H1 (cell line): ENCODE measurements around the gene PMEPA1. TPM values are rescaled to one million over a fixed set of nuclear protein-coding genes. Genes with fewer than 3 reads are reported as not detected.

Experiments
- CTCF ChIA-PET: fragments of 300-600 bp; sonication (Branson Sonifier 250); formaldehyde crosslinking; loops from one replicate; lab custom pipeline; 2021; ENCODE audit not compliant: partially characterized antibody; lab: Charles Lee
- POLR2A ChIA-PET: fragments of 300-600 bp; sonication (Branson Sonifier 250); formaldehyde crosslinking; loops from one replicate; lab custom pipeline; 2021; ENCODE audit warnings: inconsistent platforms; ENCODE audit not compliant: partially characterized antibody; lab: Charles Lee
- DNase-seq, 2 experiments: peaks; one replicate each; pipeline versions ENCODE4 v3.0.0 to v3.0.0-alpha.2; 2010 to 2022; ENCODE audit warnings: low spot score in 2 of 2, low read depth in 1 of 2, mixed read lengths in 1 of 2
- FAIRE-seq: peaks from 2 replicates; lab custom pipeline; 2011; peaks lifted over from hg19 to GRCh38; lab: Jason Lieb, UNC
- H2AFZ ChIP-seq: 2 replicates; pipeline ENCODE4 v1.8.1; 2012; ENCODE audit warnings: low read length, inconsistent platforms
- H2AK5ac ChIP-seq: 2 replicates; pipeline ENCODE4 v1.6.1; 2013; ENCODE audit warnings: low read depth, low read length
- H2BK120ac ChIP-seq: replicated peaks from 2 replicates; pipeline ENCODE3; 2013; ENCODE audit warnings: low read depth, low read length, inconsistent platforms
- H2BK12ac ChIP-seq: 2 replicates; pipeline ENCODE4 v1.6.1; 2013; ENCODE audit warnings: low read depth, low read length
- H2BK15ac ChIP-seq: 2 replicates; pipeline ENCODE4 v1.6.1; 2013; ENCODE audit warnings: low read length
- H2BK20ac ChIP-seq: 2 replicates; pipeline ENCODE4 v1.6.1; 2013; ENCODE audit warnings: low read length
- H2BK5ac ChIP-seq: 2 replicates; pipeline ENCODE4 v1.6.1; 2013; ENCODE audit warnings: low read depth, low read length
- H3K14ac ChIP-seq: 2 replicates; pipeline ENCODE4 v1.6.1; 2013; ENCODE audit warnings: inconsistent platforms; ENCODE audit not compliant: insufficient read length
- H3K18ac ChIP-seq: 2 replicates; pipeline ENCODE4 v1.6.1; 2013; ENCODE audit warnings: low read length; ENCODE audit errors: extremely low read depth
- H3K23ac ChIP-seq: 2 replicates; pipeline ENCODE4 v1.6.1; 2013; ENCODE audit warnings: inconsistent platforms; ENCODE audit not compliant: insufficient read length
- H3K23me2 ChIP-seq: 2 replicates; pipeline ENCODE4 v1.6.1; 2013; ENCODE audit warnings: low read depth, low read length
- H3K27ac ChIP-seq: 2 replicates; pipeline ENCODE4 v1.6.1; 2011; ENCODE audit warnings: low read depth, low read length, inconsistent platforms
- H3K27me3 ChIP-seq, 4 experiments: replicated peaks in 1 of 4; 1 replicate in 1 of 4; 2 replicates in 3 of 4; pipeline versions ENCODE4 v1.6.1 to v1.8.1; 2011 to 2013; ENCODE audit warnings: low read length in 3 of 4, mild to moderate bottlenecking in 3 of 4, inconsistent platforms in 2 of 4, mixed read lengths in 2 of 4, moderate library complexity in 1 of 4; ENCODE audit not compliant: control insufficient read depth in 3 of 4, insufficient read depth in 3 of 4; ENCODE audit errors: extremely low read depth in 1 of 4
- H3K36me3 ChIP-seq, 4 experiments: 2 replicates each; pipeline versions ENCODE4 v1.6.1 to v1.8.1; 2011 to 2013; ENCODE audit warnings: mild to moderate bottlenecking in 4 of 4, low read length in 3 of 4, moderate library complexity in 2 of 4, control low read depth in 1 of 4, inconsistent platforms in 1 of 4; ENCODE audit not compliant: insufficient read depth in 4 of 4, control insufficient read depth in 2 of 4
- H3K4ac ChIP-seq: replicated peaks from 2 replicates; pipeline ENCODE3; 2013; ENCODE audit warnings: low read length, low read depth, mixed read lengths, inconsistent platforms; ENCODE audit not compliant: insufficient read length
- H3K4me1 ChIP-seq, 4 experiments: replicated peaks in 1 of 4; 1 replicate in 1 of 4; 2 replicates in 3 of 4; pipeline versions ENCODE4 v1.6.1 to v1.8.1; 2011 to 2013; ENCODE audit warnings: low read length in 3 of 4, inconsistent platforms in 2 of 4, mixed read lengths in 1 of 4; ENCODE audit not compliant: insufficient read depth in 4 of 4, control insufficient read depth in 3 of 4
- H3K4me2 ChIP-seq, 2 experiments: 2 replicates each; pipeline versions ENCODE4 v1.6.1 to v1.8.1; 2011 to 2013; ENCODE audit warnings: low read depth in 2 of 2, low read length in 2 of 2, control low read depth in 1 of 2, inconsistent platforms in 1 of 2, mild to moderate bottlenecking in 1 of 2; ENCODE audit not compliant: insufficient read depth in 1 of 2
- H3K4me3 ChIP-seq, 4 experiments: fragments of 200-600, 300-600 bp in 1 of 4; sonication (generic), shearing (Covaris generic), sonication (Bioruptor Twin) in 1 of 4; 2 replicates each; pipeline versions ENCODE4 v1.5.1 to v1.8.1; 2011 to 2016; ENCODE audit warnings: low read length in 4 of 4, low read depth in 3 of 4, control low read depth in 2 of 4, inconsistent platforms in 2 of 4, mild to moderate bottlenecking in 2 of 4, mixed read lengths in 1 of 4, moderate library complexity in 1 of 4; ENCODE audit not compliant: insufficient read depth in 2 of 4; ENCODE audit errors: extremely low read depth in 1 of 4
- H3K56ac ChIP-seq: replicated peaks from 2 replicates; pipeline ENCODE3; 2013; ENCODE audit warnings: low read depth, mild to moderate bottlenecking, mixed read lengths, low read length, inconsistent platforms; ENCODE audit not compliant: insufficient read length
- H3K79me1 ChIP-seq: 2 replicates; pipeline ENCODE4 v1.6.1; 2013; ENCODE audit warnings: low read depth, low read length, control low read depth
- H3K79me2 ChIP-seq, 2 experiments: 2 replicates each; pipeline versions ENCODE4 v1.6.1 to v1.8.1; 2012 to 2013; ENCODE audit warnings: low read length in 2 of 2, mild to moderate bottlenecking in 2 of 2, inconsistent platforms in 1 of 2; ENCODE audit not compliant: insufficient read depth in 2 of 2, control insufficient read depth in 1 of 2
- H3K9ac ChIP-seq, 4 experiments: replicated peaks in 1 of 4; 1 replicate in 1 of 4; 2 replicates in 3 of 4; pipeline versions ENCODE4 v1.6.1 to v1.8.1; 2011 to 2013; ENCODE audit warnings: low read depth in 3 of 4, low read length in 3 of 4, control low read depth in 2 of 4, mild to moderate bottlenecking in 2 of 4, moderate library complexity in 2 of 4, inconsistent platforms in 1 of 4; ENCODE audit errors: extremely low read depth in 1 of 4
- H3K9me3 ChIP-seq, 2 experiments: 2 replicates each; pipeline versions ENCODE4 v1.6.1 to v1.8.1; 2012 to 2013; ENCODE audit warnings: mild to moderate bottlenecking in 2 of 2, moderate library complexity in 2 of 2, control low read depth in 1 of 2, inconsistent platforms in 1 of 2, low read depth in 1 of 2, low read length in 1 of 2, mixed read lengths in 1 of 2; ENCODE audit not compliant: insufficient read depth in 2 of 2
- H4K20me1 ChIP-seq, 2 experiments: replicated peaks in 1 of 2; 2 replicates each; pipeline versions ENCODE3 to v1.8.1; 2011 to 2013; ENCODE audit warnings: inconsistent platforms in 2 of 2, low read length in 2 of 2, mild to moderate bottlenecking in 1 of 2; ENCODE audit not compliant: insufficient read depth in 2 of 2, control insufficient read depth in 1 of 2
- H4K5ac ChIP-seq: 2 replicates; pipeline ENCODE4 v1.6.1; 2013; ENCODE audit warnings: low read length, low read depth, mixed read lengths, inconsistent platforms; ENCODE audit not compliant: insufficient read length
- H4K8ac ChIP-seq: 2 replicates; pipeline ENCODE4 v1.8.0; 2013; ENCODE audit warnings: mild to moderate bottlenecking, moderate library complexity, low read length, inconsistent platforms; ENCODE audit not compliant: insufficient read depth; ENCODE audit errors: extremely low read depth
- H4K91ac ChIP-seq: replicated peaks from 2 replicates; pipeline ENCODE3; 2013; ENCODE audit warnings: low read length, mixed read lengths, inconsistent platforms; ENCODE audit not compliant: insufficient read length
- WGBS, 2 experiments: shearing (Covaris generic) in 1 of 2; methylation state at CpG; one replicate each; pipeline versions ENCODE4 v1.1.6 to v1.1.7; 2013 to 2015; ENCODE audit warnings: low lambda C conversion rate in 2 of 2, mixed read lengths in 2 of 2, inconsistent platforms in 1 of 2, low coverage in 1 of 2, missing lambda C conversion rate in 1 of 2; ENCODE audit not compliant: insufficient replicate concordance in 2 of 2, insufficient coverage in 1 of 2, insufficient read length in 1 of 2; ENCODE audit errors: extremely low coverage in 1 of 2, missing lambda C conversion rate in 1 of 2; 5-methylcytosine and 5-hydroxymethylcytosine counted together
- polyA plus RNA-seq, 7 experiments: library from polyadenylated mRNA; depleted of rRNA in 3 of 7; stranded (reverse) in 5 of 7; unstranded in 2 of 7; fragments of >200 nt in 5 of 7; fragments of 200-250 nt in 2 of 7; gene quantifications; 1 replicate in 5 of 7; 2 replicates in 1 of 7; 4 replicates in 1 of 7; pipeline versions ENCODE4 v1.2.1 to v1.2.3, GENCODE V29; 2011 to 2013; ENCODE audit warnings: missing spikeins in 2 of 7, mixed read lengths in 2 of 7
- total RNA-seq: library from RNA; stranded (reverse); fragmentation: NEBNext Ultra II Directional; extraction: Animal tissue kit (Norgen Biotek cat#: 25700); gene quantifications from 2 replicates; pipeline ENCODE4 v1.2.1, GENCODE V29; 2021

PMEPA1 gene
- total and polyA plus RNA-seq, 2 of the 8 experiments (the other 6 are each of a cell fraction or from before 2014, with no cell fraction given) = 12.7 to 20.5 TPM

GRCh38 chr20:57647933-57648785 is 61.7 kb downstream of the PMEPA1 start:
- no peak overlapping the region for H2BK15ac ChIP-seq
- H3K79me2 ChIP-seq = no peaks in the 10 kb centered on the region
- no peaks in the 10 kb centered on the region for H3K4me1 ChIP-seq
- H3K4ac ChIP-seq = no peak overlapping the region
- no peaks in the 10 kb centered on the region for H3K79me1 ChIP-seq
- no peak overlapping the region for H2AK5ac ChIP-seq
- H3K23ac ChIP-seq = no peak overlapping the region
- no peak overlapping the region for H4K5ac ChIP-seq
- no peak overlapping the region for H4K91ac ChIP-seq
- peaks cover 0 to 8% (median 2%) of the 10 kb centered on the region in 4 experiments; a peak in 3 of 8 replicates for H3K36me3 ChIP-seq
- H3K18ac ChIP-seq = no peak overlapping the region
- no peak overlapping the region for H2BK12ac ChIP-seq
- WGBS, 2 experiments = 89% methylated on average over 23 of the region's 23 CpGs; no CpG with 5 or more reads in 1 of the 2 experiments
- H3K4me3 ChIP-seq = no peak overlapping the region
- H3K27me3 ChIP-seq = no peaks in the 10 kb centered on the region
- ChIA-PET CTCF (interaction anchor here (1.3 to 4.7 kb wide), 4 partner anchors 10 to 355 kb away, joined by 3 to 19 read pairs (median 4); no protein-coding TSS in a partner anchor), POLR2A (interaction anchor here (0.6 kb wide), 1 partner anchor 355 kb away, joined by 3 read pairs; no protein-coding TSS in a partner anchor)
- H3K27ac ChIP-seq = no peak overlapping the region
- no peak overlapping the region for H4K8ac ChIP-seq
- no peak for FAIRE-seq
- H2BK120ac ChIP-seq = no peak overlapping the region
- no peak overlapping the region for H3K14ac ChIP-seq
- H3K9me3 ChIP-seq = peaks cover 10 to 12% of the 10 kb centered on the region in 2 experiments
- no peak for DNase-seq
- H3K56ac ChIP-seq = no peak overlapping the region
- H3K9ac ChIP-seq = no peak overlapping the region
- H4K20me1 ChIP-seq = peaks cover 0 to 3% of the 10 kb centered on the region in 2 experiments
- H3K23me2 ChIP-seq = no peaks in the 10 kb centered on the region
- H2AFZ ChIP-seq = no peak overlapping the region
- no peak overlapping the region for H2BK20ac ChIP-seq
- no peak overlapping the region for H2BK5ac ChIP-seq
- no peak overlapping the region for H3K4me2 ChIP-seq
